Bronchial epithelial cell (primary cell): Measurements from ENCODE around the gene KIF1A. TPM values are rescaled to one million over a fixed set of nuclear protein-coding genes. Genes with fewer than 3 reads are reported as not detected.

Experiments
- DNase-seq: peaks from one replicate; pipeline ENCODE4 v3.0.0-alpha.2; 2010; ENCODE audit warnings: low read depth
- FAIRE-seq: peaks from 2 replicates; lab custom pipeline; 2011; peaks lifted over from hg19 to GRCh38; lab: Jason Lieb, UNC
- H3K27me3 ChIP-seq: 2 replicates; pipeline ENCODE4 v1.5.1; 2011; ENCODE audit warnings: low read length; ENCODE audit not compliant: control insufficient read depth, insufficient read depth
- H3K36me3 ChIP-seq: 2 replicates; pipeline ENCODE4 v1.5.1; 2011; ENCODE audit warnings: low read length; ENCODE audit not compliant: control insufficient read depth, insufficient read depth
- H3K4me3 ChIP-seq: 2 replicates; pipeline ENCODE4 v1.5.1; 2011; ENCODE audit warnings: mild to moderate bottlenecking, low read depth, low read length, control low read depth
- CTCF ChIP-seq: IDR thresholded peaks from 2 replicates; pipeline ENCODE4 v1.5.1; 2011; ENCODE audit warnings: mild to moderate bottlenecking, moderate library complexity, low read length, control low read depth, inconsistent platforms; ENCODE audit not compliant: insufficient read depth, severe bottlenecking
- total RNA-seq: library from RNA; depleted of rRNA; stranded (reverse); fragments of >200 nt; gene quantifications from 2 replicates; pipeline ENCODE4 v1.2.1, GENCODE V29; 2014

KIF1A gene
- total RNA-seq, 1 donor from 2014 or later = not detected

GRCh38 chr2:240818293-240819125 lies 1.5 kb downstream of the KIF1A start:
- no peak for DNase-seq
- Histone ChIP-seq H3K36me3 (no peaks in the 10 kb centered on the region), H3K4me3 (no peak overlapping the region), H3K27me3 (peaks cover 20% of the 10 kb centered on the region)
- TF ChIP-seq CTCF = no peak
- no peak for FAIRE-seq

- Histone ChIP-seq H3K27me3 (peaks cover 20% of the 10 kb centered on the region), H3K4me3 (no peak overlapping the region), H3K36me3 (no peaks in the 10 kb centered on the region)
- DNase-seq (no peak), FAIRE-seq (no peak)
- no peak for TF ChIP-seq CTCF
Observed at GRCh38 chr2:240817496-240818292, 2.3 kb downstream of the KIF1A start.

- H3K4me3 ChIP-seq = no peak overlapping the region
- FAIRE-seq (no peak), DNase-seq (no peak)
- TF ChIP-seq CTCF = no peak
- H3K36me3 ChIP-seq = no peaks in the 10 kb centered on the region
- H3K27me3 ChIP-seq = peaks cover 15% of the 10 kb centered on the region
Observed at GRCh38 chr2:240816584-240817495, 3.2 kb downstream of the KIF1A start.

- H3K36me3 ChIP-seq = no peaks in the 10 kb centered on the region
- H3K27me3 ChIP-seq = peaks cover 9% of the 10 kb centered on the region
- TF ChIP-seq CTCF = no peak
- DNase-seq = no peak
- no peak overlapping the region for H3K4me3 ChIP-seq
- FAIRE-seq = peak; percentile 75
Observed at GRCh38 chr2:240815761-240816583, 4.0 kb downstream of the KIF1A start.
